Thymus (tissue), 14 donors: ENCODE data around the gene FAM81B. TPM values are rescaled to one million over a fixed set of nuclear protein-coding genes. Genes with fewer than 3 reads are reported as not detected.
"Not testable (repeated sequence)": the region's sequence is repeated elsewhere in the genome, so short reads cannot be mapped to it uniquely, and the experiment has no call there.

Experiments used
- DNase-seq, 9 donors: peaks; one replicate each; pipeline ENCODE4 v3.0.0-alpha.2; 2013; ENCODE audit warnings: low spot score in 9 of 9, low read depth in 6 of 9, missing footprints in 1 of 9
- H3K27ac ChIP-seq, 2 donors: one replicate each; pipeline ENCODE4 v1.5.1; 2013; ENCODE audit warnings: control low read depth in 1 of 2, low read depth in 1 of 2, low read length in 1 of 2, mild to moderate bottlenecking in 1 of 2, moderate library complexity in 1 of 2
- H3K27me3 ChIP-seq, 2 donors: one replicate each; pipeline ENCODE4 v1.5.1; 2013; ENCODE audit warnings: low read length in 1 of 2; ENCODE audit not compliant: control insufficient read depth in 2 of 2, insufficient read depth in 1 of 2
- H3K36me3 ChIP-seq, 2 donors: one replicate each; pipeline ENCODE4 v1.5.1; 2013; ENCODE audit warnings: low read length in 1 of 2, mild to moderate bottlenecking in 1 of 2, moderate library complexity in 1 of 2; ENCODE audit not compliant: control insufficient read depth in 2 of 2, insufficient read depth in 2 of 2
- H3K4me1 ChIP-seq, 2 donors: one replicate each; pipeline ENCODE4 v1.5.1; 2013; ENCODE audit warnings: low read length in 2 of 2; ENCODE audit not compliant: control insufficient read depth in 2 of 2, insufficient read depth in 2 of 2
- H3K4me3 ChIP-seq, 2 donors: one replicate each; pipeline ENCODE4 v1.5.1; 2013; ENCODE audit warnings: low read length in 2 of 2, control low read depth in 1 of 2, mild to moderate bottlenecking in 1 of 2
- H3K9me3 ChIP-seq, 2 donors: one replicate each; pipeline ENCODE4 v1.5.1; 2013; ENCODE audit warnings: low read length in 1 of 2, mild to moderate bottlenecking in 1 of 2; ENCODE audit not compliant: control insufficient read depth in 2 of 2, insufficient read depth in 1 of 2
- WGBS: extraction: QIAGEN DNeasy Blood & Tissue Kit; methylation state at CpG from one replicate; pipeline ENCODE4 v1.1.7; 2013; 5-methylcytosine and 5-hydroxymethylcytosine counted together
- long read RNA-seq, 10 donors: transcript quantifications; one replicate each; lab custom pipeline, GENCODE V29; 2026
- polyA plus RNA-seq: library from polyadenylated mRNA; stranded (reverse); fragments of 200-250 nt; gene quantifications from one replicate; pipeline ENCODE4 v1.2.3, GENCODE V29; 2013
- total RNA-seq: library from RNA; stranded (reverse); fragments of 120-200 nt; gene quantifications from one replicate; pipeline ENCODE4 v1.2.4, GENCODE V29; 2013
- donor health status: healthy.

FAM81B gene, protein sequence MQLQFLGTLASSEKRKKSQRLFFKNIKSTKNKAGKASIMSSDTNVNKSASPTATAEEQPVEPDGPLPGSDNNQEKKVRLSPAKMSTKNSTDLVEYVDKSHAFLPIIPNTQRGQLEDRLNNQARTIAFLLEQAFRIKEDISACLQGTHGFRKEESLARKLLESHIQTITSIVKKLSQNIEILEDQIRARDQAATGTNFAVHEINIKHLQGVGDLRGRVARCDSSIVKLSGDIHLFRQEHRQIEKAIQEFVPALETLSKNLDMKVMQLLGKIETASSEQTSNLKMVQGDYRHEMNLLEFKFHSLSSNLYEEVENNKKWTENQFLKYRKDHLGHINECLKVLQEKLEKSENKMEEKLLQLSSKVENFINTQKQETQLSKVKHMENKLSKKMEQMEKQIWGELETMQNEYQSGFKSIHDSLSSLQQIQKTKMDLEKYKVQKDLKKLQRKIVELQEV
- total RNA-seq (0.14 TPM), polyA plus RNA-seq (0.66 TPM)
- long read RNA-seq, donor 1 = 0 reads
- long read RNA-seq, donor 2 = 0 reads
- long read RNA-seq, donor 3 = 0 reads
- long read RNA-seq, donor 4 = 0 reads
- long read RNA-seq, donor 5 = 0 reads
- long read RNA-seq, donor 6, partial matches to known transcripts = 65 of 65 reads
- long read RNA-seq, donor 6, other reads (novel, unspliced or antisense) = 0 of 65 reads
- long read RNA-seq, donor 7 = 0 reads
- long read RNA-seq, donor 8 = 0 reads
- long read RNA-seq, donor 9 = 0 reads
- long read RNA-seq, donor 10 = 0 reads

DNA sequence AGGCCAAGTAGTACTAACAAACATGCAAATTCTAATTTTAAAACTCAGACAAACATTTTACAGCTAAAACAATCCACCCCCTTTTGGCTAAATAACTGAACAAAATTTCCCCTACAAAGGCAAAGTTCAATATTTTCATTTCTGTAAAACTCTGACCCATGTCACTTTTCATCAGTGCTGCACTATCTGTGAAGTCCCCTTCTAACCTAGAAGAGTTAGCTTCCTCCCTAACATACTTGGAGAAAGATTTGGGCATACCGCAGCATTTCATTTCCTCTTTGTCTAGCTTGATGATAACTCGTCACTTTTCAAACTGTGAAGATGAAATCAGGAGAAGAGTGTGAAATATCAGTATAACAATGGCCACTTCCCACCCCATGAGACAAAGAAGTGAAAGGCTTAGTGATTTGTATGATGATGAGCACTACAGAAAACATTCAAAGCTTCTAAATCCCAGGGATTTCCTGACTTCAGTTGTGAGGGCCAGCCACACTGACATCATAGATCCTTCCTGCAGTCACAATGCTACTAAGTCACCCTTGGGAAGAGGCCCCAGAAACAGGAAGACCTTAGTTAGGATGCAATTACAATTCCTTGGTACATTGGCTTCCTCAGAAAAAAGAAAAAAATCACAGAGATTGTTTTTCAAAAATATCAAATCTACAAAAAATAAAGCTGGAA, at the start of gene FAM81B:
Gene FAM81B (plus strand): TSS at position 555 of the 681 bp plus-strand sequence. CDS start 24 bp downstream, at position 579.
- Histone ChIP-seq H3K27me3 (no peaks in the 10 kb centered on the region), H3K4me1 (no peaks in the 10 kb centered on the region), H3K27ac (no peak within 1 kb of the TSS), H3K9me3 (no peaks in the 10 kb centered on the region), H3K36me3 (no peaks in the 10 kb centered on the region), H3K4me3 (no peak within 1 kb of the TSS)
- DNase-seq = no peak
- 93% methylated on average over 2 of the region's 2 CpGs for WGBS

DNA sequence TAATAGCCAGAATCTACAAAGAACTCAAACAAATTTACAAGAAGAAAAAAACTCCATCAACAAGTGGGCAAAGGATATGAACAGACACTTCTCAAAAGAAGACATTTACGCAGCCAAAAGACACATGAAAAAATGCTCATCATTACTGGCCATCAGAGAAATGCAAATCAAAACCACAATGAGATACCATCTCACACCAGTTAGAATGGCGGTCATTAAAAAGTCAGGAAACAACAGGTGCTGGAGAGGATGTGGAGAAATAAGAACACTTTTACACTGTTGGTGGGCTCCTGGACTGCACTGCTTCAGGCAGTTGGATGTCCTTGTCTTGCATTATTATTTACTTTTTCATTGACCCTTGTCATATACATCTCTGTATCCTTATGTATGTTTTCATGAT, 49.7 kb upstream of the FAM81B start:
- not testable (repeated sequence) for H3K4me1 ChIP-seq, H3K9me3 ChIP-seq, H3K36me3 ChIP-seq, H3K27ac ChIP-seq, H3K27me3 ChIP-seq, H3K4me3 ChIP-seq, DNase-seq
- WGBS = 98% methylated on average over 2 of the region's 2 CpGs

DNA sequence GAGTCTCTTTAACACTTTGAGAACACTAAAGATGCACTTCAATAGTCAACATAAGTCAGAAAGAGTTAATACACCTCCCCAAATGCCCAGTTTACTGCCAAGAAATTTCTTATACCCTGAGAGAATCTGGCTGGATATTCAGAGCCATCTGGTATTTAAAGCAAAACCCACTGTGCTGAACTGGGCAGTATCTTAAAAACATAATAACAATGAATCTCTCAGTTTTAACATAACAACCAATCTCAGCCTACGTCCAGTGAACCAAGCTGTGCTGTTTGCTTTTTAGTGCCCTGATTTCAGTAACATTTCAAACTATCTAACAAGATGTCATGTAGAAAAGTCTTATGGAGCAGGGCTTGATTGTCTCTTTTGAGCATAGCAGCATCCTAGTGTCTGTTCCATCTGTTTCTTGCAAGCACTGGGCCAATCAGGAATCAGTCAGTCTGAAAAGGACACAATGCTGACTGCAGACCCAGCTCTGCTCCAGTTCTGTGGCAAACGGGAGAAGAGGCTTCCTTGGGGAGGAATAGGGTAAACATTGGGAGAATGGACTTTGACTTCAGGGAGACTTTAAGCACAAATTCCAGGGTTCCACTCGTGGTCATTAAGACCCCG, 43.6 kb upstream of the FAM81B start:
- H3K27ac ChIP-seq = no peak overlapping the region
- no peak for DNase-seq
- WGBS = 87% methylated on average over 4 of the region's 4 CpGs

DNA sequence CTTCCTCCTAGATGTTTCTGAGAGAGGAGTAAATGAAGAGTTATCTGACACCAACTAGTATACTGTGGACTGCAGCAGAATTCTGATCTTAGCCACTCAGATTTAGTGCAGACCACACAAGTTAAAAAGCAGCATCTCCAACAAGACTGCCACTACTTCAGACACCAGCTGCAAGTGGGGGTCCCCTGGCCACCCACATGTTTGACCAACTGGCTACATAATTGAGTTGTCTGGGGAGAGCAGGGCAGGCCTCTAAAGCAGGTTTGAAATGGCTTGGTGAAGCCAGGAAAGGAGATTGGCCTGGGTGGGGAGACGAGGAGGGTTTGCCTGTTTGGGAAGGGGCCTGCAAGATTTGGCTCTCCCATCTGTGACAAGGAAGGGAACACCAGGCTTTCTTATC, 40.5 kb upstream of the FAM81B start:
- Histone ChIP-seq H3K9me3 (no peaks in the 10 kb centered on the region), H3K27me3 (no peaks in the 10 kb centered on the region), H3K36me3 (no peaks in the 10 kb centered on the region), H3K4me1 (no peaks in the 10 kb centered on the region), H3K4me3 (no peak overlapping the region), H3K27ac (no peak overlapping the region)
- 95% methylated on average over 1 of the region's 1 CpG for WGBS
- DNase-seq = no peak

More for the DNA sequence above, 43.6 kb upstream of the FAM81B start:
- Histone ChIP-seq H3K36me3 (no peaks in the 10 kb centered on the region), H3K4me3 (no peak overlapping the region), H3K27me3 (no peaks in the 10 kb centered on the region), H3K4me1 (no peaks in the 10 kb centered on the region), H3K9me3 (no peaks in the 10 kb centered on the region)

DNA sequence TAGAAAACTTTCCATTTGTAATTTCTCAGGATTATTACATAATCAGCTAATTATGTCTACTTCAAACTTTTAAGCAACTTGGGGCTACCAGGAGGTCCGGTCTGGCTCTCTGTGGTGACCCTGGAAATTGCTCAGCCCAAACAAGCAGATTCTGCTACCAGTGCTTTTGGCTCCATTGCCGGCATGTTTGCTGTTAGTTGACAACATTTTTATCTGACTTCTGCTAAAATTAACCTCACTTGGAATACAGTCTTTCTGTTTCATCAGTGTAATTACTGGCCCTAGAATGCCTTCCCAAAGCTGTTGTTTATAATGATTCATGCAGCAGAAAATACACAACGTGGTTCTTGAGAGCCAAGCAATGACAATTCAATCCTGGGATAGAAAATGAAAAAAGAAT, 38.5 kb upstream of the FAM81B start:
- DNase-seq = no peak
- Histone ChIP-seq H3K9me3 (no peaks in the 10 kb centered on the region), H3K4me1 (no peaks in the 10 kb centered on the region), H3K36me3 (no peaks in the 10 kb centered on the region), H3K4me3 (no peak overlapping the region), H3K27me3 (no peaks in the 10 kb centered on the region), H3K27ac (no peak overlapping the region)
- 92% methylated on average over 3 of the region's 3 CpGs for WGBS

DNA sequence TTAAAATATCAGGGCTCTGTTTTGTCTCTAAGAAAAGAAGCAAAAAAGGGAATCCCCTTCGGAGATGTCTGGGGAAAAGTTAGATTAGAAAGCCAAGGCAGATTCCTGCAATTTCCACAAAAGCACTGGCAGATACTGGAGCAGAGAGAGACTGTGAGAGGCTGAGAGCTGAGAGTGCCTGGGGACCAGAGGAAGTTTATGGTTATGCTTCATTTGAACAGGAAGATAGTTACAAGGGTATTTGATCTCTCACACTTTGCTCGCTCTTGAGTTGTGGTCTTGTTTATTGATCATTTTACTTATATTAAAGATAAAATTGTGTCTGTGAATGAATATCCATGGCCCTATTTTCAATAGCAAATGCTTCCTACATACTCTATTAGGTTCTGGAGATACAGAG, 32.8 kb upstream of the FAM81B start:
- H3K27ac ChIP-seq = peak overlapping the region in 1 of 2 donors; percentile 52
- 74% methylated on average over 2 of the region's 2 CpGs for WGBS
- no peaks in the 10 kb centered on the region for H3K27me3 ChIP-seq
- peak in 1 of 9 donors; percentile 28 for DNase-seq
- H3K4me3 ChIP-seq = no peak overlapping the region
- H3K4me1 ChIP-seq = peaks cover 5 to 10% of the 10 kb centered on the region in 2 donors
- H3K36me3 ChIP-seq = no peaks in the 10 kb centered on the region
- no peaks in the 10 kb centered on the region for H3K9me3 ChIP-seq

DNA sequence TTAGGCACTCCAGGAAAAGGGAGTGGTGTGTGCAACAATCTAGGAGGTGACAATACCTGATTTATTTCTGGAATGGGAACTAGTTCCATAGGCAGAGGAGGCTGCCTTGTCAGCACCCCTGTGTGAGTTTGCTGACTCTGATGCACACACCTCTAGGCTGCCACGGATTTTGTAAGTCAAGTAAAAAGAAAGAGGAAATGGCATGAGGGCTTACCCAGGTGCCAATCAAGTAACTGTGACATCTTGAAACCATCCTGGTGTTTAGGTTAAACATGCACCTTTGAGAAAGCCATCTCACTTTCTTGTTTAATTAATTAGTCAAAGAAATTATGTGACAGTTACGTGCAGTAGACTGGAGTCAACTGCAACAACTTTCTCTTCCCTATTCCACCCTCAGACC, 32.3 kb upstream of the FAM81B start:
- DNase-seq = peak in 2 of 9 donors; percentile 18 to 56
- Histone ChIP-seq H3K9me3 (no peaks in the 10 kb centered on the region), H3K4me1 (peaks cover 5 to 10% of the 10 kb centered on the region in 2 donors), H3K27ac (peak overlapping the region in 1 of 2 donors; percentile 52), H3K27me3 (no peaks in the 10 kb centered on the region), H3K36me3 (no peaks in the 10 kb centered on the region), H3K4me3 (no peak overlapping the region)
- WGBS = 47% methylated on average over 2 of the region's 2 CpGs

DNA sequence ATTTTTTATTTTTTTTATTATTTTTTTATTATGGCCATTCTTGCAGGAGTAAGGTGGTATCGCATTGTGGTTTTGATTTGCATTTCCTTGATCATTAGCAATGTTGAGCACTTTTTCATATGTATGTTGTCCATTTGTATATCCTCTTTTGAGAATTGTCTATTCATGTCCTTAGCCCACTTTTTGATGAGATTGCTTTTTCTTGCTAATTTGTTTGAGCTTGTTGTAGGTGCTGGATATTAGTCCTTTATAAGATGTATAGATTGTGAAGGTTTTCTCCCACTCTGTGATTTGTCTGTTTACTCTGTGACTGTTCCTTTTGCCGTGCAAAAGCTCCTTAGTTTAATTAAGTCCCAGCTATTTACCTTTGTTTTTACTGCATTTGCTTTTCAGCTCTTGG, 30.5 kb upstream of the FAM81B start:
- not testable (repeated sequence) for H3K4me1 ChIP-seq, H3K4me3 ChIP-seq, H3K36me3 ChIP-seq, H3K9me3 ChIP-seq, H3K27ac ChIP-seq, H3K27me3 ChIP-seq, DNase-seq
- 97% methylated on average over 2 of the region's 2 CpGs for WGBS
